NCI-H446 (cell line): ENCODE measurements around the gene ACTR3C.

Experiments used
- DNase-seq, 2 experiments: peaks; one replicate each; lab custom pipeline; 2025; lab: John Stamatoyannopoulos, UW

ACTR3C gene

DNA sequence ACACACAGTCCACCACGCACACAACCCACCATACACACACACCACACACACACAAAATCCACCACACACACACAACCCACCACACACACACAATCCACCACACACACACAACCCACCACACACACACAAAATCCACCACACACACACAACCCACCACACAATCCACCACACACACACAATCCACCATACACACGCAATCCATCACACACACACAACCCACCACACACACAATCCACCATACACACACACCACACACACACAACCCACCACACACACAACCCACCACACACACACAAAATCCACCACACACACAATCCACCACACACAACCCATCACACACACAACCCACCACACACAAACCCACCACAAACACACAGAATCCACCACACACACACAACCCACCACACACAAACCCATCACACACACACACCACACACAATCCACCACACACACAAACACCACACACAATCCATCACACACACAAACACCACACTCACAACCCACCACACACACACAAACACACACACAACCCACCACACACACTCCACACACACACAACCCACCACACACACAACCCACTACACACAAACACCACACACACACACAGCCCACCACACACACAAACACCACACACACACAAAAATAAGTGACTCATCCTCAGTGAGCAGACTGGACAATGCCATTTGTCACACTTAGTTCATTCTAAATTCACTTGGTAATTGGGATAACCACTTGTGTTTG is 36.4 kb upstream of the ACTR3C start:
- no peak for DNase-seq

DNA sequence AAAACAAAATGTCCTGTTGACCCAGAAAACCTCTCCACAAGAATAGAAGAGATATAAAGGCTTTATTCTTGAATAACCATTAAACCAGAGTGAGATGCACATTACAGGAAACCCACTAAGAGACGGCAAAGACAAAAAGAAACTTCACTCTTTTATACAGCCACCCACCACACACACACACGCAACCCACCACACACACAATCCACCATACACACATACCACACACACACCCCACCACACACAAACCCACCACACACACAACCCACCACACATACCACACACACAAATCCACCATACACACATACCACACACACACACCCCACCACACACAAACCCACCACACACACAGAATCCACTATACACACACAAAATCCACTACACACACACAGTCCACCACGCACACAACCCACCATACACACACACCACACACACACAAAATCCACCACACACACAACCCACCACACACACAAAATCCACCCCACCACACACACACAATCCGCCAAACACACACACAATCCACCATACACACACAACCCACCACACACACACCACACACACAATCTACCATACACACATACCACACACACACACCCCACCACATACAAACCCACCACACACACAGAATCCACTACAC is 35.8 kb upstream of the ACTR3C start:
- no peak for DNase-seq

DNA sequence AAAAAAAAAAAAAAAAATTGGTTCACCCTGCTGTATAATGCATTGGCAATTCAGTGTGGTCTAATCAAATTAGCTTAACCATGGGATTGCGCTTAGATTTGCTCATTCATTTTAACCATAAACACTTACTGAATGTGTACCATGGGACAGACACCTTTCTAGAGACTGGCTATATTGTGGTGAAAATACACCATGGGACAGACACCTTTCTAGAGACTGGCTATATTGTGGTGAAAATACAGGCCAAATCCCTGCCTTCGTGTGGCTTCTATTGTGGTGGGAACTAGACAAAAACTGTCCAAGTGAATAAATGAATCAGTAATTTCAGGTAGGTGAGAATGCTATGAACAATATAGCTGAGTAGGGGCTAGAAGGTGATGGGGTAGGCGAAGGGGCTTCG is 35.1 kb upstream of the ACTR3C start:
- DNase-seq, result no peak

DNA sequence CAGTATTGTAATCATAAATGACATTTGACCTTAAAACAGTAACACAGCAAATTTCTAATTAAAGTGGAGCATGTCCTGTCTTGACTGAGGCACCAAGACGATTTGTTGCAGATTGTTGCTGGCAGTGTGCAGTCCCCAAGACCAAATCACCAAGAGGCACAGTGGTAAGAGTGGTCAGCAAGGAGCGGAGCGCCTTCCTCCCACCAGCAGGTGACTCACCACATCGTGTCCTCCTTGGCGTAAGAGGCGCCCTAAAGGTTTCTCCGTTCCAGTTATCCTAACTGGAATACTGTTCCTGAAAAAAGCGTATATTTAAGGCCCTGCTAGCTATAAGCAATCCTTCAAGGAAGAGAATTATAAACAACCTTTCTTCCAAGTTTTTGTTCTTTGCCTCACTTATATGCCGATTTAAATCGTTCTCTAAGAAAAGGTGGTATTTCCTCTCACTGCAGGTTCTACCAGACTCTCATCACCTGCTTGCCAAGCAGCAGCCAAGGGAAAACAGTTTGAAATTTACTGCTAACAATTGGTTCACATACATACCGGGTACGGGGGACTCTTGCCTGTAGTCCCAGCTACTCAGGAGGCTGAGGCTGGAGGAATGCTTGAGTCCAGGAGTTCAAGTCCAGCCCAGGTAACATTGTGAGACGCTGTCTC is 34.6 kb upstream of the ACTR3C start:
- no peak for DNase-seq

DNA sequence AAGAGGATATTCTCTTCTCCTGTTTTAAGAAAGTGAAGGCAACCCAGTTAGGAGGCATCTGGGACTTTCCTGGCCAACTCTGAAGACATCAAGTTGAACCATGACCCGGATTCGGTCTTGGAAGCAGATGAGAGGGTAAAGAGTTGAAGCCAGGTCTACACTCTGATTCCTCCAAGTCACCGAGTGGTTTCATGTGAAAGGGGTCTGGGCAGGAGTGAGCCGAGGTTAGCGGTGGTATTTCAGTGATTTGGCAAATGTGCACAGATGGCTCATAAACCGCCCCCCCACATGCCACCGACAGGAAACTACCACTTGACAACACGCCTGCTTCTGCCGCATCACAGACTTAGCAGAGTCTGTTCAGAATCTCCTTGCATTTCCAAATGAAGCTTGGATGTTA is 33.9 kb upstream of the ACTR3C start:
- peak in 1 of 2 experiments; percentile 34 for DNase-seq

DNA sequence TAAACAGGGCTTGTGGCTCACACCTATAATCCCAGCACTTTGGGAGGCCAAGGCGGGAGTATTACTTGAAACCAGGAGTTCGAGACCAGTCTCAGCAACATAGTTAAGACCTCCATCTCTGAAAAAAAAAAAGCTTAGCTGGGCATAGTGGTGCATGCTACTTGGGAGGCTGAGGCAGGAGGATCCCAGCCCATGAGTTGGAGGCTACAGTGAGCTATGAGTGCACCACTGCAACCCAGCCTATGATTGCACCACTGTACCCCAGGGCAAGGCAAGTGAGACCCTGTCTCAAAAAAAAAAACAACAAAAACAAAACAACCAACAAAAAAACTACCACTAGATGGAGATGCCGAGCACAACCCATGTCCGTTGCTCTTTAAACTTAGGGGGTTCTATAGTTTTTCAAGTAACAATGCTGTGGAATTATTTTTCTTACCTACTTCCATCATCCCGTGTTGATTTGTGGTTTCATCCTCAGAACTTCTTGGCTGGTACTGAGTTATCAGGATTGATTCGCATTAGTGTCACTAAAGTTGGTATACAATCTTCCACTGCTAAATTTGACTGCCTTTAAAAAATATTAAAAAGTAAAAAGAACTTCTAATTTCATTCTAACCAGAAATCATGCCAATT is 33.0 kb upstream of the ACTR3C start:
- peak in 1 of 2 experiments; percentile 56 for DNase-seq

DNA sequence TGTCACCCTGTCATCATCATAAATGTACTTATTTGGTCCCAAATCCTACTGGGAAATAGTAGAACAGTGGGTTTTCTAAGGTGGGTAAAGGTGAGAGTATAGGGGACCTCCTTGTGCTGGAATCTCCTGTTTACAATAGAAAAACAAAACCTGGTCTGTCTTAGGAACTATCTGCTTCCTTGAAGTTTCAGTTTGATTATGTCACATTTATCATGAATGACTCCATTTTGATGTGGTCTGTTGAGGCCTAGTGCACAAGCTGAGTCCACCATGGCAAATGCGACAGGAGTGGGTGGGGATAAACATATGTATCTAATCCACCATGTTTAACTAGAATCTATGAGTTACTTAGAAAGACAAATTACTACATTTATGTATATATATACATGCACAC is 32.3 kb upstream of the ACTR3C start:
- DNase-seq, result no peak

DNA sequence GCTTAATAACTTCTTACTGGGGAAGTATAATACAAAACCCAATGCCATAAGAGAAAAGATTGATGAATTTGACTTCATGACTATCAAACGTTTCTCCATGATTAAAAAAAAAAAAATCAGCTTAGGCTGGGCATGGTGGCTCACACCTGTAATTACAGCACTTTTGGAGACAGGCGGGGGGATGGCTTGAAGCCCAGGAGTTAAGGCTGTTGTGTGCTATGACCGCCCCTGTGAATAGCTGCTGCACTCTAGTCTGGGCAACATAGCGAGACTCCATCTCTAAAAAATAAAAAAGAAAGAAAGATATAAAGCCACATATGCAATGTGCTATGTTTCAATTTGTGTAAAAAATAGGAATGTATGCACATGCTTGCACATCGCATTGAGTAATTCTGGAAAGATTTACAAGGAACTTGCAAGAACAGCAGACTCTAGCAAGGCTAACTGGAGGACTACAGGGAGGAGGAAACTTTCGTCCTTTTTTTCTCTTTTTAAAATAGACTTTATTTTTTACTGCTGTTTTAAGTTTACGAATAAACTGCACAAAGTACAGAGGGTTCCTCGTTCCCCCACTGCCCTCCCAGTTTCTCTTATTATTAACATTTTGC is 28.3 kb upstream of the ACTR3C start:
- no peak for DNase-seq

DNA sequence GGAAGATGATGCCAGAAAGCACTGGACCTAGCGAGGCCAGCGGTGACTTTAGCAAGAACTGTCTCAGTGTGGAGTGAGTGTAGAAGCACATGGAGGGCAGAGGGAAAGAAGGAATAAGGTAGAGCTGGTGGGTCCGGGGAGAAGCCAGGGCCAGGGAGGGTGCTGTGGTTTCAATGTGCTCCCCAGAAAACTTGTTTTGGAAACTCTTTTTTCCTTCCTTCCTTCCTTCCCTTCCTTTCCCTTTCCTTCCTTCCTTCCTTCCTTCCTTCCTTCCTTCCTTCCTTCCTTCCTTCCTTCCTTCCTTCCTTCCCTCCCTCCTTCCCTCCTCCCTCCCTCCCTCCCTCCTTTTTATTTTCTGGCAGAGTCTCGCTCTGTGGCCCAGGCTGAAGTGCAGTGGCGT is 23.6 kb upstream of the ACTR3C start:
- DNase-seq, result no peak

DNA sequence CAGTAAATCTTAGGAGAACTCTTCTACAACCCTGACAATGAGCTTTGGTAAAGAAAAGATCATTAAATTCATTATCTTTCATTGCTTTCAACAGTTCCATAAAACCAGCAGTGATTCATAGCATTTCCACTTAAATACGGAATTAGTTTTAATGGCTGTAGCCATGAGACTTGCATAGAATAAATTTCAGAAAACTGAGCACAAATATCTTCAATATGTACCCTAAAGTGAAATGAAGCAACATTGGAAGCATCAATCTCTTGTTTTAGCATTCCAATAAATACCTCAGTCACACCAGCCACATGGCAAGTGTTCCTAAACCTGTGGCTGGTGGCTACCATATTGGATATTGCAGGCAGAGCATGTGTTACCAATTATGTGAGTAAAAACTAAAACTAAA is 21.7 kb upstream of the ACTR3C start:
- no peak for DNase-seq

DNA sequence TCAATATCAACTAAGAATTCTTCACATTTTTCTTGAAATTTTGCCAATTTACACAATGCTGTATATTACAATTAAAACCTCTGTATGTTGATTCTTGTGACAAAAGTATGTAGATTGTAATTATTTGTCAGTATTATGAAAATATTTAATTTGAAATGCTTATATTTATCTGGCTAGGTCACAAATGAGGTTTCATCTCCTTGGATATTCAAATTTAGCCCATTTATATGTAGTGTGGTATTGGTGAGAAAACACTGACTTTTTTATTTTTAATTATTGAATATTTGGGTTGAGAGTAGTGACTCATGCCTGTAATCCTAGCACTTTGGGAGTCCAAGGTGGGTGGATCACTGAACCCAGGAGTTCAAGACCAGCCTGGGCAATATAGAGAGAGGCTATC is 21.0 kb upstream of the ACTR3C start:
- DNase-seq, result no peak

DNA sequence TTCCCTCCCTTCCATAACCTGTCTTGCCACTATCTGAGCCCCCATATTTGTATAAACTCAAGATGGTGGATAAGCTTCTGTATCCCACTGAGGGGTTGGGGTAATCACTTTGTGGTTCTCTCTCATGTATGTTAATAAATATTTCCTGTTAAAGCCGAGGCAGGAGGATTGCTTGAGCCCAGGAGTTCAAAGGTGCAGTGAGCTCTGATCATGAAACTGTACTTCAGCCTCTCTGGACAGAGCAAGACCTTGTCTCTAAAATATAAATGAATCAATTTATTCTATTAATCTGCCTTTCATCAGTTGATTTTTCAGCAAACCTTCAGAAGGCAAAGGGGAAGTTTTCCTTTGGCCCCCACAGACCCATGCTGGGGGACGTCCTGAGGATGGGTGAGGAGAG is 19.9 kb upstream of the ACTR3C start:
- no peak for DNase-seq

DNA sequence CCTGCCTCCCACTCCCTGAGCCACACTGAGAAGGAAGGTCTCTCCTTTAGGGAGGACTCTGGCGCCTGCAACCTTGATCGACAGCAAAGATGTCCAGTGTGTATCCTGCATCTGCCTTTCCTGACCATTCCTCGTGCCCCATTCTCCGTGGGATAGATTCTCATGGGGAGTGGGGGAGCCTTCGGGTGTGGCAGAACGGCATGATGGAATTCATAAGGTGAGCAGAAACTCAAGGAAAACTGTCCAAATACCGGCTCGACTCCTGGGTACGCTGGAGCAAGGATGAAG is 18.7 kb upstream of the ACTR3C start:
- no peak for DNase-seq

DNA sequence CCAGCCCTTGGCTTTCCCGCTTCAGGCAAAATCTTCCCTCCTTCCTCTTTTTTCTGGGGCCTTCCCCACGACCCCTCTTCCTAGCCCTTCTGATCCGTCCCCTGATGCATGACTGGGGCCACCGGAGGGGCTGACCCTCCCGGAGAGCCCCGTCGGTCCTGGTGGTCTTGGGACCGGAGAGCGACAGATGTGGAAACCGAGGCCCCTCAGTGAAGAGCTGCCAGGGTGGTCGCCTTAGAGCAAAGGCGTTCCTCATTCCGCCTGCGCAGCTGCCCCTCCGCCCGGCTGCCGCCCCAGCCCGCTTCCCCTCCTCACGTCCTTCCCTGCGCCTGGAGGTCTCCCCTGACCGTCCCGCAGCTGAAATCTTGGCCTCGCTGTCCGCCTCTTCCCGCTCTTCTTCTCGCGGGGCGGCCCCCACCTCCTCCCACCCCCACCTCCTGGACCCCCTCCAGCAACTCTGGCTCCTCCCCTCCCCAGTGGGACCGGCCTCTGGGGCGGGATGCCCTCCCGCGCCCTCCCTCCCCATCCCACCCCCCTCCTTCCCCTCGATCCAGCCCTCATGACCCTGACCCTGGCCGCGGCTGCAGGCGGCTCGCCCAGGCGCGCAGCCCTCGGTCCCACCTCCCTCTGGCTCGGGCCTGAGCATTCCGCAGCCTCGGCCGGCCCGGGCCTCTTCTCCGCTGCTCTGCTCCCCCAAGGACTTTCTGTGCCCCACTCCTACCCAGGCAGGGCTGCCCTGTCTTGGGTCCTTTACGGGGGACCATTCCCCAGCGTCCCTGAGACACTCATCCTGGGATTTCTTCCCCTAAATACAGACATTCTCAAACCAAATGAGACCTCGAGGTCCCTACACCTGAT is 18.1 kb upstream of the ACTR3C start, which contains the start of gene RARRES2:
Gene RARRES2 (minus strand): TSS at position 367 of the 858 bp plus-strand sequence. CDS start 1,020 bp downstream, outside the sequence.
- no peak for DNase-seq

DNA sequence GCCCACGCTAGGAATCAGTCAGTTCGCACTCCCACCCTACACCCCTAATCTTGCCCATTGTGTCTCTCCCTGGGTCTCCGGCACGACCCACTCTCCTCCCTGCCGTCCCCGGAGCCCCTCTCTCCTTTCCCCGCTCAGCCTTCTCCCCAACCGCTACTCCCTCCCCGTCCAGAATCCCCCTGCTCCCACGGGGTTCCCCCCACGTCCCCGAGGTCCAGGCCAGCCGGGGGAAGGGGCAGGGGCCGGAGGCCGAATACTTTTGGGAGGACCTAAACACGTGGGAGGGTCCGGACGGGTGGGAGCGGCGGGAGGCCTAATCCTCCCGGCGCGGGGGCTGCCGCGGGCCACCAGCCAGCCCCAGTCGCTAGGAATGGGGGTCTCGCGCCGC is 17.5 kb upstream of the ACTR3C start:
- no peak for DNase-seq

DNA sequence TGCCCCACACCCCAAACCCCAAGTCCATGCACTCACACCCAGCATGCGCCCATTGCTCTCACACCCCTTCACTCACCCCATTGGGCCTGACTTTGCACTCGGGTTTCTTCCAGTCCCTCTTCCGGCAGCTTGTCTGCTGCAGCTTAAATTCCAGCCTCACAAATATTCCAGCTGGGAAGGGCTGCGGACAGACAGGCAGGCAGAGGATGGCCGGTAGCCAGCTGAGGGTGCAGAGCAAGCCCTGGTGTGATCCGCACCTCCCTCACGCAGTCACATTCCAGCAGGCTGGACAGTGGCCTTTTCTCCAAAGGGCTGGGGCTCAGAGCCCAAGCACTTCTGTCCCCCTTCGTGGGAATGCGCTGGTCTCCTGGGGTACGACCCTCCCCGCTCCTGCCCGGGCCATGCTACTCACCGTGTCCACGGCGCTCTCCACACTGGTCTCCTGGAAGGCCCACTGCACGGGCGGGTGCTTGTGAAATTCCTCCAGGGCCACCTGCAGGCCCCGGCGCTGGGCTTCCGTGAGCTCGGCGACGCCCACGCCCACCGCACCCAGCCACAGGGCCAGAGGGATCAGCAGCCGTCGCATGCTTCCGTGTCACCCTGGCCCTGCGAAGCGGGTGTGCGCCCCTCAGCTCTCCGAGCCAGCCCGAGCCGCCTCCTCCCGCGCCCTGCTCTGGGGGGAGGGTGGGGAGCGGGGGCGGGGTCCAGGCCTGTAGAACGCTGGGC is 16.8 kb upstream of the ACTR3C start:
- no peak for DNase-seq

DNA sequence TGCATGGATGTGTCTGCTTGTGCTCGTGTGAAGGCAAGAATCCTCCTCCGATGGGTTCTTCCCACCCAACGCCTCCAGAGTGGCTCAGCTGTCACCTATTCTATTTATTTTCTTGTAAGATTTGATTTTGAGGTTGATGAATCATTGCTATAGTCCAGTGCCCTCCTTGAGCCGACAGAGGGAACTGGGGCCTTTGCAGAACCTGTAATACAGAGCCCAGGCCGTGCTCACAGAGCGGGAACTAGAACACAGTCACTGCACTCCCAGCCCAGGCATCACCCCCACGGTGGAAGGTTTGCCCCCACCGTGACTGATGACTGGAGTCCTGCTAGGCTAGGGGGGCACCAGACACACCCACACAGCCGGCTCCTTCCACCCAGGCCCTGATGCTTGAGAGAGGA is 16.1 kb upstream of the ACTR3C start:
- DNase-seq, result no peak

DNA sequence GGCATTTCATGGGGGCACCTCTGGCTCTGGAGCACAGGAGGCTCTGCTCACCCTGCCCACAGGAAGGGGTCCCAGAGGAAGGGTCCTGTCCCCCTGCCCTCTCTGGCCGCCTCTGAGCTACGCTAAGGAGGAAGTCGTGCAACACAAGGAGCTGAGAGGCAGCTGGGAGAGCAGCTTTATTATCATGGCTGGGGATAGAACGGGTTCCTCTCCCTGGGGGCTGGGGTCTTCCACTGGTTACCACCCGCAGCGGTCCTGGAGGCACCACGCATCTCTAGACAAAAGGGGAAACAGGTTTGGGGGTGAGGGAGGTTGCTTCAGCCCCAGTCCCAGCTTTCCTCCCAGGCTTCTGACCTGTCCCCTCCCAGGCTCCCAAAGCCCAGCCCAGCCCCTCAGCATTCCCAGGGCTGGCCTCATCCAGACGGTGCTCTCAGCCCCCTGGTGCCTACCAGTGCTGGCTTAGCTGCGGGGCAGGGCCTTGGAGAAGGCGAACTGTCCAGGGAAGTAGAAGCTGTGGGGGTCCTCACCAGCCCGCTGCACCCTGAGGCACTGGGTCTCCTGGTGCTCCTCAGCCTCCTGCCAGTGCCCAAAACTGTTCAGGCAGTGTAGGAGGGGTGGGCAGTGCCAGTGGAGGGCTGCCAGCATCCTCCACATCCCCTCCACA is 15.0 kb upstream of the ACTR3C start:
- DNase-seq, result no peak

DNA sequence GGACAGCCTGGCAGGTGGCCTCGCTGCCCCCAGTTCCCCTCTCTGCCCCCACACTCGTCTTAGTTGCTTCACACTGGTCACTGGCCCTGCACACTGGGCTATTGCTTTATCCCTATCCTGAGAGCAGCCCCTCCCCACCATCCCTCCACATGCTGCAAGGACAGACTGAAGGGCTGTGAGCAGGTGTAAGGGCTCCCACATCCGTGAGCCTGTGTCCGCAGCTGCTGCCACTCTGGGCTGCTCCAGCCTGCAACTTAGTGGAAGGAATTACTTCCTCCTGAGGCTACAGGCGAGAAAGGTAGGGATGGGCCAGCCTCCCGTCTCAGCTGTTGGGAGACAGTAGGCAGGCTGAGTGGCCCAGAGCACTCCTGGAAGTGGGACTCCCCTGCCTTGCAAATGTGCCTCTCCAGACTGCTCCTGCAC is 14.3 kb upstream of the ACTR3C start:
- DNase-seq, result no peak

DNA sequence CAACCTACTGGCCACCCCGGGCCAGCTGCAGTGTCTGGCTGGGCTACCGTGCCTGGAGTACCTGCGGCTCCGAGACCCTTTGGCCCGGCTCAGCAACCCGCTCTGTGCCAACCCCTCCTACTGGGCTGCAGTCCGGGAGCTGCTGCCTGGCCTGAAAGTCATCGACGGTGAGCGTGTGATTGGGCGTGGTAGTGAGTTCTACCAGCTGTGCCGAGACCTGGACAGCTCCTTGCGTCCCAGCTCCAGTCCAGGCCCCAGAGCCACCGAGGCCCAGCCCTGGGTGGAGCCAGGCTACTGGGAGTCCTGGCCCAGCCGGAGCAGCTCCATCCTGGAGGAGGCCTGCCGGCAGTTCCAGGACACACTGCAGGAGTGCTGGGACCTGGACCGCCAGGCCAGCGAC is 13.8 kb upstream of the ACTR3C start:
- no peak for DNase-seq
